Urinary bladder (tissue), 4 donors: ENCODE data around the gene PPM1B. TPM values are rescaled to one million over a fixed set of nuclear protein-coding genes. Genes with fewer than 3 reads are reported as not detected.
"Not testable (repeated sequence)": the region's sequence is repeated elsewhere in the genome, so short reads cannot be mapped to it uniquely, and the experiment has no call there.

ENCODE experiments used
- DNase-seq: peaks from one replicate; pipeline ENCODE4 v3.0.0-alpha.2; 2015; ENCODE audit errors: extremely low spot score
- H3K27ac ChIP-seq: one replicate; pipeline ENCODE4 v1.5.1; 2013; ENCODE audit warnings: low read depth, mild to moderate bottlenecking, moderate library complexity
- H3K36me3 ChIP-seq: one replicate; pipeline ENCODE4 v1.6.1; 2013; ENCODE audit warnings: mild to moderate bottlenecking, moderate library complexity; ENCODE audit not compliant: insufficient read depth
- H3K4me1 ChIP-seq: one replicate; pipeline ENCODE4 v1.6.1; 2013; ENCODE audit warnings: mild to moderate bottlenecking, moderate library complexity; ENCODE audit not compliant: insufficient read depth
- H3K4me3 ChIP-seq: one replicate; pipeline ENCODE4 v1.5.1; 2013; ENCODE audit warnings: low read depth, low read length
- WGBS: extraction: QIAGEN DNeasy Blood & Tissue Kit; methylation state at CpG from one replicate; pipeline ENCODE4 v1.1.7; 2013; 5-methylcytosine and 5-hydroxymethylcytosine counted together
- polyA plus RNA-seq: library from polyadenylated mRNA; stranded (reverse); fragments of 200-250 nt; gene quantifications from one replicate; pipeline ENCODE4 v1.2.3, GENCODE V29; 2013
- total RNA-seq: library from RNA; depleted of rRNA; stranded (reverse); fragments of >200 nt; gene quantifications from one replicate; pipeline ENCODE4 v1.2.3, GENCODE V29; 2014
- donor health status: healthy with polysubstance abuse.
- donor health status: healthy.

The PPM1B gene
- total and polyA plus RNA-seq, 2 donors = 35.9 to 67.3 TPM

- H3K4me3 ChIP-seq = no peak overlapping the region
- WGBS = 98% methylated on average over 2 of the region's 2 CpGs
- H3K4me1 ChIP-seq = no peaks in the 10 kb centered on the region
- no peak for DNase-seq
- H3K36me3 ChIP-seq = no peaks in the 10 kb centered on the region
- no peak overlapping the region for H3K27ac ChIP-seq
These were observed 27.0 kb downstream of the PPM1B start for GRCh38 chr2:44195714-44196113.

DNA sequence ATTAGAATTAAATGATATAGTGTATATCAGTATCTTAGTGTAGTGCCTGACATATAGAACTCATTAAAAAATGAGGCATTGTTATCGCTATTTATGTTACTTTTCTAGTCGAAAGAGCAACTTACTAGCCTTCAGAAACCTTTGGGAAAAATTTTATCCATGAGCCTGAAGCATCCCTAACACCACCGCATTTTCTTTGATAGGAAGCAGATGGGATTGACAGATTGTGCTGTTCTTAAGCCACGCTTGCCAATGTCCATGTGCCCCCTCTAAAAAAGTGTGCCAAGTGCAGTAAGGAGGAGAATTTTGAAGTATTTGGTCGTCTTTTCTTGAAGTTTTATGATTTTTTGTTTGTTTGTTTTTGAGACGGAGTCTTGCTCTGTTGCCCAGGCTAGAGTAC is 29.1 kb downstream of the PPM1B start:
- Histone ChIP-seq H3K4me3 (no peak overlapping the region), H3K36me3 (no peaks in the 10 kb centered on the region), H3K27ac (no peak overlapping the region), H3K4me1 (no peaks in the 10 kb centered on the region)
- 91% methylated on average over 6 of the region's 6 CpGs for WGBS
- no peak for DNase-seq

DNA sequence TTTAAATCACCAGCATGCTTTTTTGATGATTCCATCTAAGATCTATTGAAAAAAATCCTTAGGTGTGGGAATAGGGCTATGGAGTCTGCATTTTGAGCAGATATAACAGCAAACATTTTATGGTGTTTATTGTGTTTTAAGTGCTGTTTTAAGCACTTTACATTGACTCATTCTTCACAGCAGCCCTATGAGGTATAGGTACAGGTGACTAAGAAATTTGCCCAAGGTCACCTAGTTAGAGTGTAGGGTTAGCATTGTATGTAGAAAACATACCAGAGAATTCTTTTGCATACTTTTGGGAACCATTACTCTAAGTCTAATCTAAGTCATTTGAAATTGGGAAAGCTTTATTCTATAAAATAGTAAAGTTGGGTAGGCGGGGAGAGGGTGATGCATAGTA is 31.3 kb downstream of the PPM1B start:
- H3K27ac ChIP-seq = no peak overlapping the region
- no peaks in the 10 kb centered on the region for H3K36me3 ChIP-seq
- DNase-seq = no peak
- no peaks in the 10 kb centered on the region for H3K4me1 ChIP-seq
- no peak overlapping the region for H3K4me3 ChIP-seq
- WGBS = 96% methylated on average over 1 of the region's 1 CpG

DNA sequence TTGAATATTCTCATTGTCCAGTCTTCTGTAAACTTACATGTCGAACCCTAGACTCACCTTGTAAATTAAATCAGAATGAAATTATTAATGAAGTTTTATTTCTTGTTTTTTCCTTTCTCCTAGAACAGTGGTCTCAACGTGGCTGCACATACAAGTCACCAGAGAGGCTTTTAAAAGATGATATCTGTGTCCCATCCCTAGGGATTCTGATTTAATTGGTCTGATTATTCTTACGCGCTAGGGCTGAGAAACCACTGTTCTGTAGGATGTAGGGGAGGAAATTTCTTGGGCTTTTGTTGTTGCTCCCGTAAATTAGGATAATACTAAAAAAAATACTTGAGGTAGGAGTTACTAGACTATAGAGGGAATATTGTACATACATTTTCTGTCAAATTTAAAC is 32.1 kb downstream of the PPM1B start:
- no peak overlapping the region for H3K27ac ChIP-seq
- 94% methylated on average over 5 of the region's 5 CpGs for WGBS
- H3K4me1 ChIP-seq = no peaks in the 10 kb centered on the region
- no peaks in the 10 kb centered on the region for H3K36me3 ChIP-seq
- no peak for DNase-seq
- no peak overlapping the region for H3K4me3 ChIP-seq

DNA sequence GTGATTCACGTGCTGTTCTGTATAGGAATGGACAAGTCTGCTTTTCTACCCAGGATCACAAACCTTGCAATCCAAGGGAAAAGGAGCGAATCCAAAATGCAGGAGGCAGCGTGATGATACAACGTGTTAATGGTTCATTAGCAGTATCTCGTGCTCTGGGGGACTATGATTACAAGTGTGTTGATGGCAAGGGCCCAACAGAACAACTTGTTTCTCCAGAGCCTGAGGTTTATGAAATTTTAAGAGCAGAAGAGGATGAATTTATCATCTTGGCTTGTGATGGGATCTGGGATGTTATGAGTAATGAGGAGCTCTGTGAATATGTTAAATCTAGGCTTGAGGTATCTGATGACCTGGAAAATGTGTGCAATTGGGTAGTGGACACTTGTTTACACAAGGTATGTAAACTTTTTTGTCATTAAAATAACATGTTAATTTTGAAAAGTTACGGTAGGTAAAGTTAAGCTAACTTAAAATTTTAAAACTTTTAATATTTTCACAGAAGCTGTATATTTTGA is 33.0 kb downstream of the PPM1B start:
- Histone ChIP-seq H3K4me3 (no peak overlapping the region), H3K27ac (no peak overlapping the region), H3K36me3 (no peaks in the 10 kb centered on the region), H3K4me1 (no peaks in the 10 kb centered on the region)
- WGBS = 81% methylated on average over 6 of the region's 6 CpGs
- no peak for DNase-seq

DNA sequence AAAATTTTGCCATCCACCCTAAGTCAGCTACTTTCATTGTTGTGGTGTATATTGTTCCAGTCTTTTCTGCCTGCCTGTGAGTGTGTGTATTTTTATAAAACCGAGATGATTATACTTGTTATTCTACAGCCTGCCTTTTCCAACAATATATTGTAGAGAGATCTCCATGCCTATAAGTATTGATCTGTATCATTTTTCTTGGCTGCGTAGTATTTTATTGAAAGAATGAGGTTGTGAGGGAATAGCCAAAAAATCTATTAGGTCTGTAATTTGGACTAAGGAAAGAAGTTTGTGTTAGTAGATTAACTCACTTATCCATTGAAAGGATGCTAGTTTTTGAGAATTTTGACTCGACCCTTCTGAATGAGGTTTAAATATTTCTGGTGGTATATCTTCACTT is 34.9 kb downstream of the PPM1B start:
- DNase-seq = no peak
- 98% methylated on average over 3 of the region's 3 CpGs for WGBS
- Histone ChIP-seq H3K36me3 (no peaks in the 10 kb centered on the region), H3K4me3 (no peak overlapping the region), H3K27ac (no peak overlapping the region), H3K4me1 (no peaks in the 10 kb centered on the region)

- no peak overlapping the region for H3K27ac ChIP-seq
- no peaks in the 10 kb centered on the region for H3K4me1 ChIP-seq
- 55% methylated on average over 1 of the region's 1 CpG for WGBS
- no peak overlapping the region for H3K4me3 ChIP-seq
- H3K36me3 ChIP-seq = no peaks in the 10 kb centered on the region
- no peak for DNase-seq
These were observed 36.5 kb downstream of the PPM1B start for GRCh38 chr2:44205169-44205568.

GRCh38 chr2:44207102-44207501 is 38.4 kb downstream of the PPM1B start:
- no peak overlapping the region for H3K4me3 ChIP-seq
- no peaks in the 10 kb centered on the region for H3K4me1 ChIP-seq
- no peak overlapping the region for H3K27ac ChIP-seq
- 96% methylated on average over 2 of the region's 2 CpGs for WGBS
- no peak for DNase-seq
- peaks cover 1% of the 10 kb centered on the region for H3K36me3 ChIP-seq

DNA sequence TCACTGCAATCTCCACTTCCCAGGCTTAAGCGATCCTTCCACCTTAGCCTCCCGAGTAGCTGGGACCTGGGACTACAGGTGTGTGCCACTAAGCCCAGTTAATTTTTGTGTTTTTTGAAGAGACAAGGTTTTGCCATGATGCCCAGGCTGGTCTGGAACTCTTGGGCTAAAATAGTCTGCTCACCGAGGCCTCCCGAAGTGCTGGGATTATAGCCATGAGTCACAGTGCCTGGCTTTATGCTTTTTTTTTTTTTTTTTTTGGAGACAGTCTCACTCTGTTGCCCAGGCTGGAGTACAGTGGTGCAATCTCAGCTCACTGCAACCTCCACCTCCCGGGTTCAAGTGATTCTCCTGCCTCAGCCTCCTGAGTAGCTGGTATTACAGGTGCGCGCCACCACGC is 39.0 kb downstream of the PPM1B start:
- DNase-seq, H3K4me1 ChIP-seq, H3K4me3 ChIP-seq, H3K36me3 ChIP-seq, H3K27ac ChIP-seq: not testable (repeated sequence)
- WGBS = 84% methylated on average over 8 of the region's 8 CpGs

DNA sequence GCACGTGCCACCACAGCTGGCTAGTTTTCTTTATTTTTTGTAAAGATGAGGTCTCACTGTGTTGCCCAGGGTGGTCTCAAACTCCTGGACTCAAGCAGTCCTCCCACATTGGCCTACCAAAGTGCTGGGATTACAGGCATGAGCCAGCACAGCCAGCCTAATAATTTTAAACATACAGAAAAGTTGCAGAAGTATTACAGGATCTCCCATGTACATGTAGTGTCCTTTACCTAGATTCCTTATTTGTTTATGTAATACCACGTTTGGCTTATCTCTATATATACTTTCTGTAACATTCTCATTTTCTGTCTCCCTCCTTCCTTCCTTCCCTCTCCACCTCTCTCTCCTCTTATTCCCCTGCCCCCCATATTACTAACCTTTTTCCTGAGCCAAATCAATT is 41.7 kb downstream of the PPM1B start:
- DNase-seq = no peak
- no peak overlapping the region for H3K27ac ChIP-seq
- peaks cover 1% of the 10 kb centered on the region for H3K36me3 ChIP-seq
- no peaks in the 10 kb centered on the region for H3K4me1 ChIP-seq
- 78% methylated on average over 2 of the region's 2 CpGs for WGBS
- H3K4me3 ChIP-seq = no peak overlapping the region

GRCh38 chr2:44211183-44211582 is 42.5 kb downstream of the PPM1B start:
- no peak overlapping the region for H3K4me3 ChIP-seq
- DNase-seq = no peak
- no peak overlapping the region for H3K27ac ChIP-seq
- peaks cover 1% of the 10 kb centered on the region for H3K36me3 ChIP-seq
- H3K4me1 ChIP-seq = no peaks in the 10 kb centered on the region

DNA sequence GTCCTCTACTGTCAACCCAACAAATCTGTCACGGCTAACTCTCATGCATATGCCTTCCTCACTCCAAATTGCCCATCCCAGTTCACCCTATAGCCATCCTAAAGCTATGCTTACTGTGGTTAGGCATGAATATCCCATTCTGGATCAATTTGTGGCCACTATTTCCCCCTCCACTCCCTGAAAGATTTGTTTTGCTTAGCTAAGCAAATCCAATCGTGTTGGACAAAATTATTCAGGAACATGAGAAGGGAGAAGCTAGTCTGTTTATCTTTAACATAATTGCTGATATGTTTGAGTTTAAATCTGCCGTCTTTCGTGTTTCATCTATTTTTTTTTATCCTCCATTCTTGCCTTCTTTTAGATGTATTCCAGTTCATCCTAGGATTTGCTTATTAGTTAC is 43.6 kb downstream of the PPM1B start:
- Histone ChIP-seq H3K4me1 (no peaks in the 10 kb centered on the region), H3K4me3 (no peak overlapping the region), H3K36me3 (peaks cover 3% of the 10 kb centered on the region), H3K27ac (no peak overlapping the region)
- 86% methylated on average over 4 of the region's 4 CpGs for WGBS
- DNase-seq = no peak

- Histone ChIP-seq H3K4me1 (no peaks in the 10 kb centered on the region), H3K36me3 (peaks cover 3% of the 10 kb centered on the region), H3K4me3 (no peak overlapping the region), H3K27ac (no peak overlapping the region)
- 94% methylated on average over 2 of the region's 2 CpGs for WGBS
- DNase-seq = no peak
These were observed 47.2 kb downstream of the PPM1B start for GRCh38 chr2:44215827-44216226.

DNA sequence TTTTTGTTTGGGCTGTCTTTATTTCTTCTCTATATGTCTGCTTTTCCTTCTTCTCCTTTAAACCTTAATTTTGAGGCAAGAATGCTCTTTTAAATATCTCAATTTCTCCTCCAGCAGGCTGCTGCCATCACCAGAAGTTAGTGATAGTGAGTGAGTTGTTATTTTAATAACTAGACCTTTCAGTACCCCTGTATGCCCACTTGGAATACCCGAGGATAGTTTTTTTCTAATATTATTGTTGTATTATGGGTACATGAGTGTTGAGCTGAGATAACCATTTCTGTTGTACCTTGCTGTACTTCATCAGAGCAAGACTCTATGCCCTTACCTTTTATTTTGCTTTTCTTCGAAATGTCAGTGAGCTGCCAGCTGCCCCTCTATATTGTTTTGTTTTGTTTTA is 50.1 kb downstream of the PPM1B start:
- H3K4me3 ChIP-seq = no peak overlapping the region
- no peak for DNase-seq
- H3K27ac ChIP-seq = no peak overlapping the region
- peaks cover 2% of the 10 kb centered on the region for H3K36me3 ChIP-seq
- H3K4me1 ChIP-seq = no peaks in the 10 kb centered on the region
- 92% methylated on average over 2 of the region's 2 CpGs for WGBS

- no peak for DNase-seq
- no peak overlapping the region for H3K4me3 ChIP-seq
- H3K27ac ChIP-seq = no peak overlapping the region
- WGBS = 97% methylated on average over 2 of the region's 2 CpGs
- no peaks in the 10 kb centered on the region for H3K4me1 ChIP-seq
- H3K36me3 ChIP-seq = no peaks in the 10 kb centered on the region
These were observed 58.1 kb downstream of the PPM1B start for GRCh38 chr2:44226753-44227152.
